ENCODE data around the gene DSCAML1. TPM values are rescaled to one million over a fixed set of nuclear protein-coding genes. Genes with fewer than 3 reads are reported as not detected.
A peak's percentile ranks its signal among the peaks of the same experiment; 100 is the strongest.

DSCAML1 gene
- total and polyA plus RNA-seq, 2 experiments from 2014 or later: not detected

GRCh38 chr11:117621226-117621625 lies 175.8 kb downstream of the DSCAML1 start:
- H3K27me3 ChIP-seq (replicated peaks; ENCODE audit: insufficient read depth): peaks cover 8% of the 10 kb centered on the region
- no peaks in the 10 kb centered on the region for H3K4me1 ChIP-seq (ENCODE audit: insufficient read depth)
- DNase-seq: peak; percentile 35
- no peaks in the 10 kb centered on the region for H4K20me1 ChIP-seq (ENCODE audit: insufficient read depth)
- H3K79me2 ChIP-seq (ENCODE audit: insufficient read depth): no peaks in the 10 kb centered on the region
- H3K4me3 ChIP-seq: no peak overlapping the region
- no peak overlapping the region for H3K9ac ChIP-seq
- H2AFZ ChIP-seq: no peak overlapping the region
- no peaks in the 10 kb centered on the region for H3K9me3 ChIP-seq (ENCODE audit: low read depth)
- in situ Hi-C loops (cut with MboI): no loop called here
- no peak overlapping the region for H3K27ac ChIP-seq
- H3K36me3 ChIP-seq (ENCODE audit: low read depth): no peaks in the 10 kb centered on the region
- no peak overlapping the region for H3K4me2 ChIP-seq (ENCODE audit: unreplicated experiment)
- H3F3A ChIP-seq (ENCODE audit: insufficient read depth): no peaks in the 10 kb centered on the region
- TF ChIP-seq EZH2 (IDR thresholded peaks at IDR 0.05; ENCODE audit: insufficient read depth, poor library complexity, severe bottlenecking): no peak
- no peak for TF ChIP-seq EZH2phosphoT487 (IDR thresholded peaks at IDR 0.05; ENCODE audit: insufficient read depth, low read depth)
- H3K9me2 ChIP-seq (ENCODE audit: insufficient read depth): no peaks in the 10 kb centered on the region

DNA sequence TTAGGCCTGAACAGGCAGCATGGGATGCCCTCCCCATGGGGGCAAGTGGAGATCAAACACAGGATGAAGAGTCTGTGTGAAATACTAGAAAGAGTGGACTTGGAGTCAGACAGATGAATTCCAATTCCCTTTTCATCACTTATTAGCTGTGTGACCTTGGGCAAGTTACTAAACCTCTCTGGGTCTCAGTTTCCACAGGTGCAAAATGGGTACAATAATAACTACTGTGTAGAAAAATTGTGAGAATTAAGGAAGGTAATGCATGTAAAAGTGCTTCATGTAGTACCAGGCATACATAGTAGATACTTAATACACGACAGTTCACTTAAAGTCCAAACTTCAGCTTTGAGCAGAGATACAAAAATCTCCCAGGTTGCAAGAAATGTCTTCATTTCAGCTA lies 176.4 kb downstream of the DSCAML1 start:
- DNase-seq: no peak
- Histone ChIP-seq H3K27me3 (replicated peaks; ENCODE audit: insufficient read depth) (peaks cover 12% of the 10 kb centered on the region), H3K9me2 (ENCODE audit: insufficient read depth) (no peaks in the 10 kb centered on the region), H4K20me1 (ENCODE audit: insufficient read depth) (no peaks in the 10 kb centered on the region), H3K36me3 (ENCODE audit: low read depth) (no peaks in the 10 kb centered on the region), H3K9me3 (ENCODE audit: low read depth) (no peaks in the 10 kb centered on the region), H3K27ac (no peak overlapping the region), H3K4me3 (no peak overlapping the region), H3F3A (ENCODE audit: insufficient read depth) (no peaks in the 10 kb centered on the region), H3K4me1 (ENCODE audit: insufficient read depth) (no peaks in the 10 kb centered on the region), H3K79me2 (ENCODE audit: insufficient read depth) (no peaks in the 10 kb centered on the region), H3K4me2 (ENCODE audit: unreplicated experiment) (no peak overlapping the region), H2AFZ (no peak overlapping the region), H3K9ac (no peak overlapping the region)
- in situ Hi-C loops (cut with MboI): no loop called here
- TF ChIP-seq EZH2phosphoT487 (IDR thresholded peaks at IDR 0.05; ENCODE audit: insufficient read depth, low read depth): no peak
- TF ChIP-seq EZH2 (IDR thresholded peaks at IDR 0.05; ENCODE audit: insufficient read depth, poor library complexity, severe bottlenecking): no peak
- WGBS, 2 experiments (ENCODE audit: low coverage in 1 of 2, low lambda C conversion rate in 2 of 2, missing lambda C conversion rate in 2 of 2): 0% methylated on average over 1 of the region's 1 CpG

DNA sequence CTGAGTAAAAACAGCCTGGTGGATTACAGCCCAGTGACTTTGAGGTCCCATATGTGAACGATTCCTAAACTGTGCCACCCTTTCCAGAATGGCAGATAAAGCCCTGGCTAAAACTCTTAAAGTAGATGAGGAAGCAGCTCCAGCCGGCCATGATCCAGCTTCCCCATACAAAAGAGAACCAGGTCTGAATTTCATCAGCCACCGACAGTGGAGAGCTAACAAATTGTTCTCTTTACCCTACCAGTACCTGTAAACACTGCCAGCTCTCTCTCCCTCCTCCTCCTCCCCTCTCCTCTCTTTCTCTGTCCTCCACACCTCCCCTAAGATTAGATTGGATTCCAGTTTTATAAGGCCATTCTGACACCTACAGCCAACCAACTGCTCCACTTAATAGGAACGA lies 176.9 kb downstream of the DSCAML1 start:
- peaks cover 12% of the 10 kb centered on the region for H3K27me3 ChIP-seq (replicated peaks; ENCODE audit: insufficient read depth)
- H3K27ac ChIP-seq: no peak overlapping the region
- DNase-seq: no peak
- WGBS, 2 experiments (ENCODE audit: low coverage in 1 of 2, low lambda C conversion rate in 2 of 2, missing lambda C conversion rate in 2 of 2): 0 to 5% methylated on average over 4 of the region's 4 CpGs
- TF ChIP-seq EZH2 (IDR thresholded peaks at IDR 0.05; ENCODE audit: insufficient read depth, poor library complexity, severe bottlenecking): no peak
- TF ChIP-seq EZH2phosphoT487 (IDR thresholded peaks at IDR 0.05; ENCODE audit: insufficient read depth, low read depth): no peak
- H3K9me3 ChIP-seq (ENCODE audit: low read depth): no peaks in the 10 kb centered on the region
- no peak overlapping the region for H2AFZ ChIP-seq
- H3K4me2 ChIP-seq (ENCODE audit: unreplicated experiment): no peak overlapping the region
- H4K20me1 ChIP-seq (ENCODE audit: insufficient read depth): no peaks in the 10 kb centered on the region
- no peaks in the 10 kb centered on the region for H3K79me2 ChIP-seq (ENCODE audit: insufficient read depth)
- in situ Hi-C loops (cut with MboI): no loop called here
- H3K9ac ChIP-seq: no peak overlapping the region
- H3K4me1 ChIP-seq (ENCODE audit: insufficient read depth): no peaks in the 10 kb centered on the region
- no peaks in the 10 kb centered on the region for H3K9me2 ChIP-seq (ENCODE audit: insufficient read depth)
- no peak overlapping the region for H3K4me3 ChIP-seq
- no peaks in the 10 kb centered on the region for H3K36me3 ChIP-seq (ENCODE audit: low read depth)
- no peaks in the 10 kb centered on the region for H3F3A ChIP-seq (ENCODE audit: insufficient read depth)

DNA sequence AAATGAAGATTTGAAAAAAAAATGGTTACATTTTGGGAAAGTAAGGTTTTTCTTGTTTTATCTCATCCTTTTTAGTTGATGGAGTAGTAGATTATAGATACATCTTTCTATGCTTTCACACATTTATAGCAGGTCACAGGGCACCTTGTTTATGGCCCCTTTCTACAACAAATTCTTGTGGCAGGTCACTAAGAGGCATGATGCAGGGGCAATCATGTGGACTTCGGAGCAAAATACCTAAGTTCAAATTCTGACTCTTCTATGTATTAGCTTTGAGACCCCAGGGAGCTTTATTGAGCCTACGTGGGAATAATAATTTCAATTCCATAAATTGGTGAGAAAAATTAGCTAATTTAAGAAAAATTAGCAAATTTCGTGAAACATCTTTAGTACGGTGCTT lies 177.4 kb downstream of the DSCAML1 start:
- Histone ChIP-seq H3K4me2 (ENCODE audit: unreplicated experiment) (no peak overlapping the region), H3K9me3 (ENCODE audit: low read depth) (no peaks in the 10 kb centered on the region), H3F3A (ENCODE audit: insufficient read depth) (no peaks in the 10 kb centered on the region), H3K27me3 (replicated peaks; ENCODE audit: insufficient read depth) (peaks cover 12% of the 10 kb centered on the region), H3K36me3 (ENCODE audit: low read depth) (no peaks in the 10 kb centered on the region), H4K20me1 (ENCODE audit: insufficient read depth) (no peaks in the 10 kb centered on the region), H3K9me2 (ENCODE audit: insufficient read depth) (no peaks in the 10 kb centered on the region), H2AFZ (no peak overlapping the region), H3K79me2 (ENCODE audit: insufficient read depth) (no peaks in the 10 kb centered on the region), H3K9ac (no peak overlapping the region), H3K4me1 (ENCODE audit: insufficient read depth) (no peaks in the 10 kb centered on the region), H3K4me3 (no peak overlapping the region), H3K27ac (no peak overlapping the region)
- DNase-seq: no peak
- WGBS, 2 experiments (ENCODE audit: low coverage in 1 of 2, low lambda C conversion rate in 2 of 2, missing lambda C conversion rate in 2 of 2): 3 to 4% methylated on average over 4 of the region's 4 CpGs
- no peak for TF ChIP-seq EZH2phosphoT487 (IDR thresholded peaks at IDR 0.05; ENCODE audit: insufficient read depth, low read depth)
- no peak for TF ChIP-seq EZH2 (IDR thresholded peaks at IDR 0.05; ENCODE audit: insufficient read depth, poor library complexity, severe bottlenecking)
- in situ Hi-C loops (cut with MboI): no loop called here

DNA sequence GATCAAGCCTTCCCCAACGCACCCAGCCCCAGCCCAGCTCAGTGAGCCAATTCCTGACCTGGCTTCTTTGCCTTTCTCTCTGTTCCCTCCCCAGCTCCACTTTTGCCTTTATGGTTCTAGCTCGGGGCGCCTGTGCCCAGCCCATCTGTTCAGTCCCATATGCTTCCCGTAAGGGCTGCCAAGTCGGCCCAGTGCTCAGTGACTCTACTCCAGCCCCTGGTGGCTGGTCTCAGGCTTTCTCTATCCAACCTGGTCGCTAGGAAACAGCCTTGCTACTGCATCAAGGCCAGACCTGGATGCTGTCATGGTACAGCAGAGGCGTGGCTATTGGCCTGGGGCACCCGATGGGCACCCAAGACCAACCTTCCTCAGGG lies 178.0 kb downstream of the DSCAML1 start:
- Histone ChIP-seq H3K9me3 (ENCODE audit: low read depth) (no peaks in the 10 kb centered on the region), H3K79me2 (ENCODE audit: insufficient read depth) (no peaks in the 10 kb centered on the region), H3K9ac (no peak overlapping the region), H3F3A (ENCODE audit: insufficient read depth) (no peaks in the 10 kb centered on the region), H3K27ac (no peak overlapping the region), H3K9me2 (ENCODE audit: insufficient read depth) (no peaks in the 10 kb centered on the region), H3K4me3 (no peak overlapping the region), H4K20me1 (ENCODE audit: insufficient read depth) (no peaks in the 10 kb centered on the region), H2AFZ (no peak overlapping the region), H3K27me3 (replicated peaks; ENCODE audit: insufficient read depth) (peaks cover 12% of the 10 kb centered on the region), H3K36me3 (ENCODE audit: low read depth) (no peaks in the 10 kb centered on the region), H3K4me2 (ENCODE audit: unreplicated experiment) (no peak overlapping the region), H3K4me1 (ENCODE audit: insufficient read depth) (no peaks in the 10 kb centered on the region)
- in situ Hi-C loops (cut with MboI): no loop called here
- 36 to 45% methylated on average over 8 of the region's 8 CpGs for WGBS, 2 experiments (ENCODE audit: low coverage in 1 of 2, low lambda C conversion rate in 2 of 2, missing lambda C conversion rate in 2 of 2)
- no peak for TF ChIP-seq EZH2 (IDR thresholded peaks at IDR 0.05; ENCODE audit: insufficient read depth, poor library complexity, severe bottlenecking)
- DNase-seq: no peak
